Pons (tissue), 1 donor: ENCODE results near the gene SGPP2.

Experiments used
- DNase-seq: peaks from one replicate; pipeline ENCODE4 v3.0.0-alpha.2; 2016; ENCODE audit warnings: low spot score

SGPP2 gene

GRCh38 chr2:222470802-222471468 is 46.6 kb downstream of the SGPP2 start:
- no peak for DNase-seq

- no peak for DNase-seq
Measured at GRCh38 chr2:222477962-222478608, 53.7 kb downstream of the SGPP2 start.

GRCh38 chr2:222479859-222480258 is 55.5 kb downstream of the SGPP2 start:
- DNase-seq = no peak

DNA sequence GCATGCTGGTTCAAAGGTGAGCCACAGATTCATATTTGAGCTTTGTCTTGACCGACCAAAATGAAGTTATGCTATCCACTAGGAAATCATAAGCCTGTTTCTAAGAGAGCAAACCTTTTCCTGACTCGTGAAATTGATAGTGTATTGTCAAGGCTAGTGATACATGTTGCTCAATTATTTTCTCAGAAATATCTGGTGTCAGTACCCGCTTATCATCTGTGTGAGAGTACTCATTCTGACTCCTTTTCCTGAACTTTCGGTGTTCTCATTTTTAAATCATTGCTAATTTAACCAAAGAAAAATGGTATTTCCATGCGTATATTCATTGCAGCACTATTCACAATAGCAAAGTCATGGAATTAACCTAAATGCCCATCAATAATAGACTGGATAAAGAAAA is 56.2 kb downstream of the SGPP2 start:
- no peak for DNase-seq

GRCh38 chr2:222481941-222482340 is 57.6 kb downstream of the SGPP2 start:
- DNase-seq = no peak

DNA sequence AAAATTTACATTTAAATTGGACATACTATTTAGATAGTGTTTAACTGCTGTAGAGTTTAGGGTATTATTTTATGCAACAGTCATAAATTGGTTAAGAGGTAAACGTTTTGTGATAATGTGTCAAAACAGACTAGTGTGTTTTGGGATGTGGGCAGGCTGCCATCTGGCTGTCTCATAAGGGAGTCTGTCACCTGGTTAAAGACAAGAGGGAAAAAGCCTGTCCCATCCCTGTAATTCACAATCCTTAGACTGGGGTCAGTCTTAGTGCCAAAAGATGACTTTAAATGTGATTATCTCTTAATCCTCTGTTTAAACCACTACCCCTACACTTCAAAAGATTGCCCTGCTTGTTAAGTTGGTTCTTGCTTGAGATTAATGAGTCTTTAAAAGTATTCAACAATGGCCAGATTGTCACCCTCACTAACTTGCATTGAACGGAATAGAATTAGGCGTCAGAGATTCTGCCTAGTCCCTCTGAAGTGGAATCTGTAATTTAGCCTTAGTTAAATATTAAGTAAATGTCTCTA is 59.2 kb downstream of the SGPP2 start:
- no peak for DNase-seq

DNA sequence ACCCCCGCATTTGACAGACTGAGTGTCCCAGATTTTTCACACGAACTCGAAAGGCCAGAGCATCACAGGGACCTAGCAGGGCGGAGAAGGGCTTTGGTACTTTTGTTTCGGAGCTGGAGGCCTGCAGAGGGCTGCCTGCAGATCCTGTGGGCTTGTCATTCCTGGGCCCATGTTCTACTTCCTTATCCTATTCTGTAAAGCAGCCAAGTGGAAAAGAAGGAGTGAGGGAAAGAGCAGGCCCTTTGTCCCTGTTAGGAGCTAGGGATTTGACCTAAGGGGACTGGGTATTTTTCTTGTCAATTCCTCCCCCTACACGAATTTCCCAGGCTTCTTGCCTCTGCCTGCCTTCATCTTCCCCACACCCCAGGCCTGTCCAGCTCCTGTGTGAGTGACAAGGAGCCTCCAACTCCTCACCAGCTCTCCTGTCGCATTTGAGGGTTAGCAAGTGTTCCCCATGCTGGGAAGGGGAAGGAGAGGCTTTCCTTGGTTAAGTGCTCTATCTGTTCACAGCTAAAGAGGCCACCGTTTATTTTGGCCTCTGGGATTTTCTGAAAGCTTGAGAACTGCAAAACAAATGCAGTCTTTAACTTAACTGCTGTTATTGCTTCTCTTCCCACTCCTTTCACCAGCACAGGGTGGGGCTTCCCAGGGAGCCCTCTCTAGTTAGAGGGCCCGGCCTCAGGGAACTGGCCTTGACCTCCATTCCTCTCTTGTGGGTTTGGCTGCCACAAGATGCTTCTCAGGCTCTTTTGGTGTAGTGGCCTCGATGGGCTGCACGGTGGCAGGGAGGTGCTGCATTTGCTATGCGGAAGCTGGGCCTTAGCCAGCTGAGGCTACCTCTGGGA is 61.2 kb downstream of the SGPP2 start:
- DNase-seq = no peak

DNA sequence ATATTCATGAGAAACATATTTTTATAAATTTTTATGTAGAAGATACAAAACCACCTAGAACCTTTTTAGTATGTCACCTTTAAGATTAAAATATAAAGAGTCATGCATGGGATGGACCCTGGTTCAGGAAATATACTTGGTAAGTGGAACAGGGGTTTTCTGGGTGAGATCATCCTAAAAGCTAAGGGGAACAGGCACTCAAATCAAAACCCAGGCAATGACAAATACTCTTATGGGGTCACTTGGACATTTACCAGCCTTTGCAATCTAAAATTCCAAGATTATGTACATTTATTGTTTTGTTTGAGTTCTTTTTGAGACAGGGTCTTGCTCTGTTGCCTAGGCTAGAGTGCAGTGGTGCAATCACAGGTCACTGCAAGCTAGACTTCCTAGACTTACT is 65.8 kb downstream of the SGPP2 start:
- no peak for DNase-seq

DNA sequence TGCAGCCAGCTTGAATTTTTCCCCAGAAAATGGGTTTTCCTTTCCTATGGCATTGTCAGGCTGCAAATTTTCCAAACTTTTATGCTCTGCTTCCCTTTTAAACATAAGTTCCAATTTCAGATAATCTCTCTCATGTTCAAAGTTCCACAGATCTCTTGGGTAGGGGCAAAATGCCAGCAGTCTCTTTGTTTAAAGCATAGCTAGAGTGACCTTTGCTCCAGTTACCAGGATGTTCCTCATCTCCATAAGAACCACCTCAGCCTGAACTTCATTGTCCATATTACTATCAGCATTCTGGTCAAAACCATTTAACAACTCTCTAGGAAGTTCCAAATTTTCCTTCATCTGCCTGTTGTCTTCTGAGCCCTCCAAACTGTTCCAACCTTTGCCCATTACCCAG is 68.3 kb downstream of the SGPP2 start:
- DNase-seq = no peak

DNA sequence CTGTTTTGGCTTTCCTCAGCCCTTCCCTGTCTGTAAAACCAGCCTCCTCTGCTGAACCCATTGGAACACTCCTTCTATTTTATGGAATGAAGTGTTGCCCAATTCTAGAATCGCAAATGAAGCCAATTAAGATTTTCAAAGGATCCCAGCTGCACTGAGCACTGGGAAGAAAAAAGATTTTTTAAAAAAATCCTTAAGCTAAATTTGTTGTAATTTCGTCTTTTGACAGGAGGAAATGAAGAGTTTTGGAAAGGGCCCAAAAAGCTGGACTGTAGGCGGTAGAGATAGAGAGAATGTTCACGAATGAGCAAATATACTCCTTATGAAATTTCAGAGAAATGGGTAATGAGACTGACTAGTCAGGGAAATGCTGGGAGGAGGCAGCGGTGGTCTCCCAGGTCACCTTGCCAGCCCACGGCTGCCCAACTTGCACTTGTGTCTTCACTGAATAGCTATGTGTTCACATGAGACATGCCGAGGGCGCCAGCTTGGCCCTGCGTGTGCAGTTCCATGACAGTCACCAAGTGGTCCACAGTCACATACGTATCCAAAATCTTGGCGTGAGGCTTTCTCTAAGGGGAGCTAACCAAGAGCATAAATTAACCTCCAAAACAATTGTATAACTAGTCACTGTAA is 69.9 kb downstream of the SGPP2 start:
- no peak for DNase-seq

DNA sequence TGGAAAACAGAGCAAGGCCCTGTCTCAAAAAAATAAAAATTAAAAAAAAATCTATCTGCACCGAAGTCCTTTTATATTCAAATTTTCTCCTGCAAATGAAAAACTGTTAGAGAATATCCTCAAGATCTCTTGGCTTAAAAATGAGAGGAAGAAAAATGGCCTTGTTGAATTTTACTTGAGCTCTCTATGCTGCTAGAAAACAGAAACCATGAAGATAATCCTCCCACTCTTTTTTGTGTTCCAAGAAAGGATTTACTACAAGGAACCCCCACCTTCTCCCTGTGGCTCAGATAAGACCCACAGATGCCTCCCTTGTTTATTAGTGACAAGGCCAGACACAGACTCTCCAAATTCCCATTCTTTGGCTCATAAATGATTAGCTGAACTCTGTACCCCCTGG is 71.0 kb downstream of the SGPP2 start:
- no peak for DNase-seq

DNA sequence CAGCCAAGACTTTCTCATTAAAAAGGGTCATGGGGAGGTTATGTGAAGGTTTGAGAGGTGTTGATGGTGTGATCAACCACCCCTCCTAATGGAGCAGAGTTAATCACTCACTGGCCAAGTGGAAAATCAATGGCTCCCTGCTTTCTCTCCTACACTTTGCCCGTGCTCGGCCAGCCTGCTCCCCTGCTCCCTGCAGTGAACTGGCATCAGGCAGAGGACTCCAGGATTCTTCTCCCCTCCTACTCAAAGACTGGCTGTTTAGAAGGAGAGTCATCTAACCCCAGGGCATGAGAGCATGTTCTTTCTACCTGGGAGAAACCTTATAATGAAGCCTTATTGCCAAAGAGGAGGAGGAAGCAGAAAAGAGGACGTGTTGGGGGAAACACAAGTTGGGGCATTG is 74.9 kb downstream of the SGPP2 start:
- DNase-seq = no peak

DNA sequence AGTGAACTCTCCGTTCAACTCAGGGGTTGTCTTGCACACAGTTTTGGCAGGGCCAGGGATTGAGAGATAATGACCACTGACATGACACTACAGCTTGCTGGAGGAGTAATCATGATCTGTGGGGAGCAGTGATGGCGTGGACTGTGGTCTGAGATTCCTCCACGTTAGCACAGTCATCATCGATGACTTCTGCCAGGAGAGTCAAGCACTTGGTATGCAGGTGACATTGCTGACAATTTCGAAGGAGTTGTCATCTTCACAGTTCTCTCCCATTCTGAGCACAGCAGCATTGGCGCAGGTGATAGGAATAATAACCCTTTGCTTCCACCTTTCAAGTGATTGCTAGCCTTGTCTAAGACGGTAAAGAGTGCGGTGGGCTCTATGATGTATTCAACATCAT is 79.8 kb downstream of the SGPP2 start:
- no peak for DNase-seq

DNA sequence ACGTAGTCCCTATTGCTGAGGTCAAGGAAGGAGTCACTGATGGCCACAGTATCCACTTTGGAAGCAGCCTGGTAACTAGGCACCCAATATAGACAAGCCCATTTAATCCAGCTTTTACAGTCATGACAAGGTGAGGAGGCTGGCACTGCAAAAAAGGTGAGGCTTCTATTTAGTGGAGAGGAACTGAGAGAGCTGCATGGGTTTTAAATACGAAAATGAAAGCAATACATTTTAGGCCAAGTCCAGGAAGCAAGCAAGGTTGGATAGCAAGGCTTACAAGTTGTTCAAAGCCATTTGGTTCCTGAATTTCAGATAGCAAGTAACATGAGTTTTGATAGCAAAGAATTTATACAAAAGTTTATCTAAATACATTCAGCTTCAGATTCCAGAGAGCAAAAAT is 80.4 kb downstream of the SGPP2 start:
- DNase-seq = no peak

- DNase-seq = no peak
Measured at GRCh38 chr2:222506230-222506935, 82.0 kb downstream of the SGPP2 start.

GRCh38 chr2:222514901-222515300 is 90.6 kb downstream of the SGPP2 start:
- DNase-seq = no peak

DNA sequence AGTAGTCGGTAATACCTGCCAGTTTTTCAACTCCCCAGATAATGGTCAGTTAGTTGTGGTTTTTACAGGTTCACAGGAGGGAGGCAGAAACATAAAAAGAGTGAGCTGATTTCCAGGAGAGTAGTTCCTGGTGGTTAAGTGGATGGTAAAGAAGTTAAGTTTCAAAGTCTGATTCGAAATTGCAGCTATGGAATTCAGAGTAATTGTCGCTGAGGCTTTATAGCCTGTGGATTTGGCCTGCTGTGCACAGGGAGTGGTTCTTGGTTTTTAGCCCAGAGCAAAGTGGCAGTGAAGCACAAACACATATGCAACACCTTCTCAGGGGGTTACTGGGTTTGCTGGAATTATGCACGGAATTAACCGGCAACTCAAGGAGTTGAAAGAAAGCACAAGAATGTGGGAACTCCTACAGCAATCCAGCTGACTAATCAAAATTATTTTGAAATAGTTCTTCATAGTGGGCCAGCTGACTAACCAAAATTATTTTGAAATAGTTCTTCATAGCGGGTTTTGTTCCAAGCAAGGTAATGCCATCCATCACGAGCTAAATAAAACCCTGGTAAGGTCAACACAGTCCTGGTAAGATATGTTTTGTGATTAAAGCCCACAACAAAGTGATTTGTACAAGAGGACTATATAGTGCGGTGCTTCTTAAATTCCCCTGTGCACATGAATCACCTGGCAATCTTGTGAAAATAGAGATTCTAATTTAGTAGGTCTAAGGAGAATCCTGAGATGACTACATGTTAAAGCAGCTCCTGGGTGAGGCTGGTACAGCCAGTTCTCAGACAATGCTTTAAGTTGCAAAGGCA is 94.4 kb downstream of the SGPP2 start:
- DNase-seq = no peak

- DNase-seq = no peak
Measured at GRCh38 chr2:222521099-222521498, 96.8 kb downstream of the SGPP2 start.

DNA sequence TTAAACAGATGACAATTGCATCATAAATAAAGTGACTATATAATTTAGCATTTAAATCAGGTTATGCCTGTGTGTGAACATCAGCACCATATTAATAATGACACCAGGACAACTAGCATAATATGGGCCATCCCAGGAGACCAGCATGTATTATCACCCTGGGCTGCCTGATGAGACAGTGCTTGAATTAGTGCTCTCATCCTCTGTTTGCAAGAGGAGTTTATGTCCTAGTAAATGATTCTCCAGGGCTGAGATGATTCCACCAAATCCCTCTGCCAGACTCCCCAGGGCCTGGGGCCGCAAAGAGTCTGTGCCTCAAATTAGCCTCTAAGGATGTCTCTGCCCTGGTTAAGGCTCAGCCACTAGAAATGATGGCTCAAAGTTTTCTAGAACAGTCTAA is 97.7 kb downstream of the SGPP2 start:
- DNase-seq = no peak

DNA sequence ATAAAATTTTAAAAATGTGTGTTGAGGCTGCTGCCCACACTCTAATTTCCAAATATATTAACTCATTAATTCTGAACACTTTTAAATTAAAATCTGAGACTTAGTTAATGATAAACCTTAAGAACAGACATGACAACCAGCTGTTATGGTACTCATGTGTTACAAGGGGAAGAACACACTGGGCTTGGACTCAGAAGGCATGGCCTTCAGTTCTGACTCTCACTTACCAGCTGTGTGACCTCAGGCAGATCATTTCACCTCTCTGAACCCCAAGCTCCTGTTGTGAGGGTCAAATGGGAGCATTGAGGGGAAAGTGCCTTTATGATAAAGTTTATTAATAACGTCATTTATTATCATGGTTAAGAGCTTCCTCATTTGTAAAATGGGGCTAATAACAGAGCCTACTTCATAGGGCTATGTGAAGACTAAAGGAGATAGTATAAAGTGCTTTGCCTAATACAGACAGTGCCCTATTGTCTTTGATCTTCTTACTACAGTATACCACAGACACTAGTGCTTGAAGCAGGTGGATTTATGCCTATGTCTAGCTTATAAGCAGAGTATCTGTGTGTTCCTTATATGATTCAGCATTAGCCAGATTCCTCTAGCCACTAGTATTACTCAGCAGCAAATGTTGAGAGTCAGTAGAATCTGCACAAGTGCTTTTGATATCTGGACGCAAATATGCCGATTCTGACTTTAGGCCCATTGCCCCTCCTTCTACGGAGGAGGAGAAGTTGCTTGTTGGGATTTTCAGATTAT is 99.6 kb downstream of the SGPP2 start:
- no peak for DNase-seq
